NCI-H460 (cell line): ENCODE measurements around the gene PILRB. TPM values are rescaled to one million over a fixed set of nuclear protein-coding genes. Genes with fewer than 3 reads are reported as not detected.
"Not testable (repeated sequence)": the region's sequence is repeated elsewhere in the genome, so short reads cannot be mapped to it uniquely, and the experiment has no call there.

Experiments
- DNase-seq: peaks from one replicate; pipeline ENCODE4 v3.0.0-alpha.2; 2016; ENCODE audit warnings: low read depth; ENCODE audit errors: extremely low read depth
- total RNA-seq: library from RNA; depleted of rRNA; stranded (reverse); fragments of >200 nt; shearing (Covaris generic); gene quantifications from 2 replicates; pipeline ENCODE4 v1.2.3, GENCODE V29; 2014

PILRB gene
- total RNA-seq, 1 experiment from 2014 or later: 22.5 TPM

DNA sequence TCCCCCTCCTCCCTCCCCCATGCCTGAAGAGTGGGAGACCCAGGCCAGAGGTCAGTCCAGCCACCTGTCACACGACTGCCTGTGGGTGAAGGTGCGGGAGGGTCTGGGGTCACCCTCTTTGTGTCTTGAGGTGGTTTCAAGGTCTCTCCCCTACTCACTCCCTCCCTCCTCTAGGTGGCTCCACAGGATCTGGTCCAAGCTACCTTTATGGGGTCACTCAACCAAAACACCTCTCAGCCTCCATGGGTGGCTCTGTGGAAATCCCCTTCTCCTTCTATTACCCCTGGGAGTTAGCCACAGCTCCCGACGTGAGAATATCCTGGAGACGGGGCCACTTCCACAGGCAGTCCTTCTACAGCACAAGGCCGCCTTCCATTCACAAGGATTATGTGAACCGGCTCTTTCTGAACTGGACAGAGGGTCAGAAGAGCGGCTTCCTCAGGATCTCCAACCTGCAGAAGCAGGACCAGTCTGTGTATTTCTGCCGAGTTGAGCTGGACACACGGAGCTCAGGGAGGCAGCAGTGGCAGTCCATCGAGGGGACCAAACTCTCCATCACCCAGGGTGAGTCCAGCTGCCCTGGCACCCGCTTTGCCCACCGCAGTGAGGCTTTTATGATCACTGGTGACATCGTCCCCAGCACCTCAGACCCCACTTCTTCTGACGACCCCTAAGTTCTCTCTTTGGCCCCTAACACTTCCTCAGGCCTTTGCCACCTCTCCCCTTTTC lies 16.1 kb downstream of the PILRB start:
- DNase-seq: not testable (repeated sequence)

- no peak for DNase-seq
Measured at GRCh38 chr7:100374601-100375000, 16.7 kb downstream of the PILRB start.

GRCh38 chr7:100376066-100376465 lies 18.1 kb downstream of the PILRB start:
- no peak for DNase-seq

DNA sequence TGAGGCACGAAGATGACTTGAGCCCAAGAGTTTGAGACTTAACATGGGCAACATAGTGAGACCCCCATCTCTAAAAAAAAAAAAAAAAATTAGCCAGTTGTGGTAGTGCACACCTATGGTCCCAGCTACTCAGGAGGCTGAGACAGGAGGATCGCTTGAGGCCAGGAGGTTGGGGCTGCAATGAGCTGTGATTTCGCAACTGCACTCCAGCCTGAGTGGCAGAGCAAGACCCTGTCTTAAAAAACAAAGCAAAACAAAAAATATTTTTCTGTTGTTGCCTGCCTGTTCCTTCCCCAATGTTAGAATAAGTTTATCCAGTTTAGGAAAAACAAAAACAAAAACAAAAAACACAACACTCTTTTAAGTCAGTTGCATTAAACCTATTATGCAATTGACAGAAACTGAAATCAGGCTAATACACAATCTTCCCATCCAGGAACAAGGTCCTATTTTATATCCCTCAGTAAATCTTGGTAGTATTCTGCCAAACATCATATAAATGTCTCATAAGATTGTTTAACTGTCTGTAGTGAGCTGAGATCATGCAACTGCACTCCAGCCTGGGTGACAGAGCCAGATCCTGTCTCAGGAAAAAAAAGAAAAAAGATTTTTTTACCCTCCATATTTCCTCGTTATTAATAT lies 20.3 kb downstream of the PILRB start:
- DNase-seq: no peak

GRCh38 chr7:100380196-100380595 lies 22.3 kb downstream of the PILRB start:
- DNase-seq: no peak

DNA sequence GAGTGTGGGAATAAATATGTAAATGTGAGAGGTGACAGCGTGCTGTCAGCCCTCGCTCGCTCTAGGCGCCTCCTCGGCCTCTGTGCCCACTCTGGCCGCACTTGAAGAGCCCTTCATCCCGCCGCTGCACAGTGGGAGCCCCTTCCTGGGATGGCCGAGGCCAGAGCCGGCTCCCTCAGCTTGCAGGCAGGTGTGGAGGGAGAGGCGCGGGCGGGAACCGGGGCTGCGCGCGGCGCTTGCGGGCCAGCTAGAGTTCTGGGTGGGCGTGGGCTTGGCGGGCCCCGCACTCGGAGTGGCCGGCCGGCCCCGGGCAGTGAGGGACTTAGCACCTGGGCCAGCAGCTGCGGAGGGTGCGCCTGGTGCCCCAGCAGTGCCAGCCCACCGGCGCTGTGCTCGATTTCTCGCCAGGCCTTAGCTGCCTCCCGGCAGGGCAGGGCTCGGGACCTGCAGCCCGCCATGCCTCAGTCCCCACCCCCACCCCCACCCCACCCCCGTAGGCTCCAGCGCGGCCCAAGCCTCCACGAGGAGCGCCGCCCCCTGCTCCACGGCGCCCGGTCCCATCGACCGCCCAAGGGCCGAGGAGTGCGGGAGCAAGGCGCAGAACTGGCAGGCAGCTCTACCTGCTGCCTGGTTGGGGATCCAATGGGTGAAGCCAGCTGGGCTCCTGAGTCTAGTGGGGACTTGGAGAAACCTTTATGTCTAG lies 23.8 kb downstream of the PILRB start:
- not testable (repeated sequence) for DNase-seq

DNA sequence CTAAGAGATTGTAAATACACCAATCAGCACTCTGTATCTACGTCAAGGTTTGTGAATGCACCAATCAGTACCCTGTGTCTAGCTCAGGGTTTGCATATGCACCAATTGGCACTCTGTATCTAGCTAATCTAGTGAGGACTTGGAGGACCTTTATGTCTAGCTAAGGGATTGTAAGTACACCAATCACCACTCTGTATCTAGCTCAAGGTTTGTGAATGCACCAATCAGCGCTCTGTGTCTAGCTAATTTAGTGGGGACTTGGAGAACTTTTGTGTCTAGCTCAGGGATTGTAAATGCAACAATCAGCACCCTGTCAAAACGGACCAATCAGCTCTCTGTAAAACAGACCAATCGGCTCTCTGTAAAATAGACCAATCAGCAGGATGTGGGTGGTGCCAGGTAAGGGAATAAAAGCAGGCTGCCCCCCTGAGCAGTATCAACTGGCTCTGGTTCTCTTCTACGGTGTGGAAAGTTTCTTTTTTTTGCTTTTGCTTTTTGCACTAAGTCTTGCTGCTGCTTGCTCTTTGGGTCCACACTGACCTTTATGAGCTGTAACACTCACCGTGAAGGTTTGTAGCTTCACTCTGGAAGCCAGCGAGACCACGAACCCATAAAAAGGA lies 24.4 kb downstream of the PILRB start:
- not testable (repeated sequence) for DNase-seq

- no peak for DNase-seq
Measured at GRCh38 chr7:100384628-100385294, 26.8 kb downstream of the PILRB start.

DNA sequence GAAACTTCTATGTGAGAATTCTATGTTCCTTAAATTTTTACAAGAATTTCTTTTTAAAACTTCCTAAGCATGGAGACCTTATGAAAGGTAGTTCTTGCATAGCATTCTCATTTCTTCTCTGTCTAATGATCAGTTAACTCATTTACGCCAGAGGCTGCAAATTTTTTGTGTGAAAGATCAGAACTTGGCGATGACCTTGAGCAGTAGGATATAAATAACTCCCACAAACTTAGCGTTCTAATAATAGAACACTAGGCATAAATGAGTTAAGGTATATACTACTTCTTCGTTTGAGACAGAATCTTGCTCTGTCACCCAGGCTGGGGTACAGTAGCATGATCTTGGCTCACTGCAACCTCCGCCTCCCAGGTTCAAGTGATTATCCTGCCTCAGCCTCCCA lies 29.0 kb downstream of the PILRB start:
- DNase-seq: no peak

GRCh38 chr7:100387695-100388094 lies 29.8 kb downstream of the PILRB start:
- DNase-seq: no peak

DNA sequence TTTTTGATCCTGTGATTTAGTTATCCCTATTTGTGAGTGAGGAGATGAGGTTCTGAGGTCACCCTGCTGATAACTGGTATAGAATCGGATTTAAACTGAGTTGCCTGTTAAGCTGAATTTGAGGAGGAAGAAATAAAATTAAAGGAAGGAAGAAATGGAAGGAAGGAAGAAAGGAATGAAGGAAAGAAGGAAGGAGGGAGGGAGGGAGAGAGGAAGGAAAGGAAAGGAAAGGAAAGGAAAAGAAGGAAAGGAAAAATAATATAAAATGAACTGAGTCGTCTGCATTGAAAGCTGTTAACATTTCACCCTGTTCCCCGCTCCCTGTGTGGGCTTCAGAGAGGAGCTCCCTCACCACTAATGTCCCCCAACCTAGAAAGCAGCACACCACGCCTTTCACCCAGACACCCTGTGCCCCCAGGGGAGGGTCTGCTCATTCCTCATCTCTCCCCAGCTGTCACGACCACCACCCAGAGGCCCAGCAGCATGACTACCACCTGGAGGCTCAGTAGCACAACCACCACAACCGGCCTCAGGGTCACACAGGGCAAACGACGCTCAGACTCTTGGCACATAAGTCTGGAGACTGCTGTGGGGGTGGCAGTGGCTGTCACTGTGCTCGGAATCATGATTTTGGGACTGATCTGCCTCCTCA lies 31.6 kb downstream of the PILRB start:
- DNase-seq: no peak

- no peak for DNase-seq
Measured at GRCh38 chr7:100390286-100391009, 32.5 kb downstream of the PILRB start.

DNA sequence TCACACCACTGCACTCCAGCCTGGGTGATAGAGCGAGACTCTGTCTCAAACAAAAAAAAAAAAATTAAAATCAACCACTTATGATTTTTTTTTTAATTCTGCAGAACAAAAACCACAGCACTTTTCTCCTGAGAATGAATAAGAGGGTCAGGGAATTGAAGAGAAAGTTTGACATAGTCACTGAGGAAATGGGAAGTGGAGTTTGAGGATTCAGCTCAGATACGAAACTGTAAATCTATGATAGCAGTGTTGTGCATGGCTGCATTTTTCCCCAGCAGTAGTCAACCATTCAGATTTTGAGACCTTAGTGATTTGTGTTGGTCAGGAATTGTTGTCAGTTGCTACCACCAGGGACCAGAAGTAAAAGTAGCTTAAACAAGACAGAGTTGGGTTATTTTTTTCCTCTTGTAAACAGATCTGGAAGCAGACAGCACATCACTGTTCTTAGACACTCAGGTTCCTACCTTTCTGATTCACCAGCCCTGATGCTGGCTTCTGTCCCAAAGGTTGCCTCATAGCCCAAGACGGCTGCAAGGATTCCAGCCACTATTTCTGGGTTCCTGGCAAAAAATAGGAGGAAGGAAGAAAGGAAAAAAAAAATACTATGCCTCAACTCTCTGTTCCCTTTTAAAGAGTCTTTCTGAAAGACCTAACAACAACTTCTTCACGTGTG lies 35.5 kb downstream of the PILRB start:
- DNase-seq: no peak

- DNase-seq: no peak
Measured at GRCh38 chr7:100394077-100394476, 36.2 kb downstream of the PILRB start.

GRCh38 chr7:100396421-100396982 lies 38.6 kb downstream of the PILRB start:
- no peak for DNase-seq

GRCh38 chr7:100397315-100398081 lies 39.6 kb downstream of the PILRB start:
- no peak for DNase-seq

- no peak for DNase-seq
Measured at GRCh38 chr7:100398239-100398638, 40.3 kb downstream of the PILRB start.

DNA sequence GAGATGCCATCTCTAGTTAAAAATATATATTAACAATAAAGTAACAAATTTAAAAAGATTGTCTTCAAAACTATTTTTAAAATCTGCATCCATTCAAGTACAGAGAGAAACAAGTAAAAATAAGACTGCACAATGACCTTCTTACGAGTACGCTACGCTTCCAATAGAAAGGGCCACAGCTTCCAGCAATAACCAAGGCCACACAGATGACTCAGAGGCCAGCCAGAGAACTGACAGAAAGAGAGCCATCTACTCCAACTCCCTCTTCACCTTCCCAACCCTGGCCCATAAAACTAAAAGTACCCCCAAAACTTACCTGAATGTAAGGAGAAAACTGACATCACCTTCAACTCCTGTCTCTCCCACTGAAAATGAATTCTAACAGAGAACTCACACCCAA lies 42.1 kb downstream of the PILRB start:
- DNase-seq: no peak
